ENCODE results near the gene MAD1L1. TPM values are rescaled to one million over a fixed set of nuclear protein-coding genes. Genes with fewer than 3 reads are reported as not detected.

Gene MAD1L1
- total and polyA plus RNA-seq, 2 donors (not counting 3 experiments of a cell fraction or from before 2014, with no cell fraction given) = 34.1 to 42.3 TPM

GRCh38 chr7:2229467-2229866 lies 3.3 kb downstream of the MAD1L1 start:
- DNase-seq (ENCODE audit: low read depth, low spot score) (no peak), FAIRE-seq (no peak)
- no peak overlapping the region for H3K9ac ChIP-seq (replicated peaks; ENCODE audit: extremely low read depth, insufficient read depth, low read length)
- no TSS peak for BruUV-seq (replicated peaks)
- intact Hi-C loops (cut with micrococcal nuclease) (no loop called here), dilution Hi-C loops (cut with MboI; ENCODE audit: extremely low pct_ligation_motif_present, low sequenced_read_pairs) (no loop called here)
- H3K9me1 ChIP-seq (replicated peaks; ENCODE audit: control insufficient read depth, extremely low read depth, insufficient read depth, low read length) = no peaks in the 10 kb centered on the region
- TF ChIP-seq CTCF (IDR thresholded peaks at IDR 0.05; ENCODE audit: extremely low read depth in 1 of 2, insufficient read depth in 1 of 2, low read depth in 1 of 2, low read length in 2 of 2) = no peak
- no peak for TF ChIP-seq MYC (IDR thresholded peaks at IDR 0.05; ENCODE audit: low read depth, low read length)
- TF ChIP-seq GATA2 (IDR thresholded peaks at IDR 0.05; ENCODE audit: insufficient read depth, insufficient read length, low read depth, low read length) = no peak
- no peak for TF ChIP-seq JUN (IDR thresholded peaks at IDR 0.05; ENCODE audit: borderline replicate concordance, insufficient read depth, insufficient read length, low read depth)
- TF ChIP-seq EZH2 (IDR thresholded peaks at IDR 0.05; ENCODE audit: borderline replicate concordance, low read depth, low read length, severe bottlenecking) = no peak
- TF ChIP-seq POLR2AphosphoS5 (IDR thresholded peaks at IDR 0.05; ENCODE audit: insufficient read depth, low read depth, low read length) = no peak
- TF ChIP-seq FOS (IDR thresholded peaks at IDR 0.05; ENCODE audit: borderline replicate concordance, insufficient read depth, low read length) = no peak
- no peak for TF ChIP-seq POLR2A (IDR thresholded peaks at IDR 0.05; ENCODE audit: low read depth, low read length)
- no peak for TF ChIP-seq MAX (IDR thresholded peaks at IDR 0.05; ENCODE audit: insufficient read depth, insufficient read length)
- no peak overlapping the region for H3K4me2 ChIP-seq (ENCODE audit: insufficient read depth, low read length)
- peaks cover 4 to 19% of the 10 kb centered on the region in 2 experiments for H3K36me3 ChIP-seq (ENCODE audit: control insufficient read depth in 2 of 2, extremely low read depth in 1 of 2, insufficient read depth in 2 of 2, low read length in 2 of 2)
- no peak overlapping the region for H3K27ac ChIP-seq (ENCODE audit: insufficient read depth, low read depth, low read length)
- H3K79me2 ChIP-seq (ENCODE audit: control insufficient read depth, insufficient read depth, low read length) = peaks cover 25% of the 10 kb centered on the region
- H3K4me1 ChIP-seq (ENCODE audit: control insufficient read depth, extremely low read depth, insufficient read depth, low read length) = peaks cover 19% of the 10 kb centered on the region
- H4K20me1 ChIP-seq (replicated peaks; ENCODE audit: control insufficient read depth, extremely low read depth, insufficient read depth, low read length) = no peaks in the 10 kb centered on the region
- no peaks in the 10 kb centered on the region for H3K27me3 ChIP-seq (ENCODE audit: control insufficient read depth in 2 of 2, insufficient read depth in 2 of 2, low read length in 2 of 2)
- CTCF ChIA-PET = interaction anchor here (1.0 kb wide), 1 partner anchor 19 kb away, joined by 4 read pairs; no protein-coding TSS in a partner anchor
- H3K4me3 ChIP-seq (replicated peaks in 1 of 3; ENCODE audit: insufficient read depth in 1 of 3, low read depth in 1 of 3, low read length in 3 of 3) = no peak overlapping the region
- POLR2A ChIA-PET = no interaction called here
- H3K9me3 ChIP-seq (replicated peaks; ENCODE audit: control insufficient read depth, insufficient read depth, low read length) = no peaks in the 10 kb centered on the region
- no peak overlapping the region for H2AFZ ChIP-seq (ENCODE audit: low read depth, low read length)
